ENCODE data around the gene PRPF6.

PRPF6 gene

GRCh38 chr20:64032706-64033624 lies 52.0 kb downstream of the PRPF6 start:
- TF ChIP-seq RARB (CRISPR knock-in tag; IDR thresholded peaks at IDR 0.05), result no peak
- no peak for TF ChIP-seq POU6F1 (CRISPR knock-in tag; IDR thresholded peaks at IDR 0.05; ENCODE audit: borderline replicate concordance, low read depth)
- TF ChIP-seq CSDC2 (CRISPR knock-in tag; IDR thresholded peaks at IDR 0.05), result no peak
- no peak for TF ChIP-seq PPARA (CRISPR knock-in tag; IDR thresholded peaks at IDR 0.05; ENCODE audit: borderline replicate concordance)
- TF ChIP-seq ISL1 (CRISPR knock-in tag; IDR thresholded peaks at IDR 0.05), result no peak
- no peak for TF ChIP-seq TCF4 (CRISPR knock-in tag; IDR thresholded peaks at IDR 0.05; ENCODE audit: borderline replicate concordance)
- TF ChIP-seq ZNF8 (CRISPR knock-in tag; IDR thresholded peaks at IDR 0.05), result no peak
- no peak for TF ChIP-seq ARNTL (CRISPR knock-in tag; IDR thresholded peaks at IDR 0.05; ENCODE audit: borderline replicate concordance, low read depth)
- TF ChIP-seq CREB5 (CRISPR knock-in tag; IDR thresholded peaks at IDR 0.05; ENCODE audit: low read depth), result no peak
- TF ChIP-seq OSR1 (CRISPR knock-in tag; IDR thresholded peaks at IDR 0.05), result no peak
- no peak for TF ChIP-seq TOX (CRISPR knock-in tag; IDR thresholded peaks at IDR 0.05; ENCODE audit: borderline replicate concordance)
- no peak for TF ChIP-seq ZNF565 (CRISPR knock-in tag; conservative IDR thresholded peaks at IDR 0.05; ENCODE audit: low read depth)
- TF ChIP-seq TSHZ2 (CRISPR knock-in tag; IDR thresholded peaks at IDR 0.05), result no peak
- no peak for ATAC-seq

GRCh38 chr20:64033981-64034493 lies 53.1 kb downstream of the PRPF6 start:
- TF ChIP-seq ZFP30 (CRISPR knock-in tag; IDR thresholded peaks at IDR 0.05) (no peak), CSDC2 (CRISPR knock-in tag; IDR thresholded peaks at IDR 0.05) (no peak), ZNF565 (CRISPR knock-in tag; conservative IDR thresholded peaks at IDR 0.05; ENCODE audit: low read depth) (no peak), OSR1 (CRISPR knock-in tag; IDR thresholded peaks at IDR 0.05) (no peak), PPARA (CRISPR knock-in tag; IDR thresholded peaks at IDR 0.05; ENCODE audit: borderline replicate concordance) (no peak), CREB5 (CRISPR knock-in tag; IDR thresholded peaks at IDR 0.05; ENCODE audit: low read depth) (no peak), ARNTL (CRISPR knock-in tag; IDR thresholded peaks at IDR 0.05; ENCODE audit: borderline replicate concordance, low read depth) (no peak), ZC3H10 (CRISPR knock-in tag; IDR thresholded peaks at IDR 0.05) (no peak)
- no peak for ATAC-seq

- TF ChIP-seq RARB (CRISPR knock-in tag; IDR thresholded peaks at IDR 0.05), result no peak
- TF ChIP-seq ESRRG (CRISPR knock-in tag; IDR thresholded peaks at IDR 0.05), result no peak
- no peak for TF ChIP-seq PATZ1 (CRISPR knock-in tag; IDR thresholded peaks at IDR 0.05; ENCODE audit: borderline replicate concordance)
- no peak for TF ChIP-seq CSDC2 (CRISPR knock-in tag; IDR thresholded peaks at IDR 0.05)
- no peak for TF ChIP-seq CREB5 (CRISPR knock-in tag; IDR thresholded peaks at IDR 0.05; ENCODE audit: low read depth)
- no peak for TF ChIP-seq TOX (CRISPR knock-in tag; IDR thresholded peaks at IDR 0.05; ENCODE audit: borderline replicate concordance)
- TF ChIP-seq ZNF8 (CRISPR knock-in tag; IDR thresholded peaks at IDR 0.05), result no peak
- TF ChIP-seq ZFP30 (CRISPR knock-in tag; IDR thresholded peaks at IDR 0.05), result no peak
- TF ChIP-seq ISL1 (CRISPR knock-in tag; IDR thresholded peaks at IDR 0.05), result no peak
- TF ChIP-seq ARNTL (CRISPR knock-in tag; IDR thresholded peaks at IDR 0.05; ENCODE audit: borderline replicate concordance, low read depth), result no peak
- TF ChIP-seq ZFP3 (CRISPR knock-in tag; IDR thresholded peaks at IDR 0.05), result no peak
- ATAC-seq, result no peak
Observed at GRCh38 chr20:64035066-64035932, 54.4 kb downstream of the PRPF6 start.

Data from SK-N-SH treated with all-trans-retinoic acid at 6 μM for 48 hours (cell line).